Chondrocyte (in vitro differentiated cells): ENCODE data around the gene DHRSX. TPM values are rescaled to one million over a fixed set of nuclear protein-coding genes. Genes with fewer than 3 reads are reported as not detected.

Experiments
- DNase-seq: peaks from one replicate; pipeline ENCODE4 v3.0.0; 2021; ENCODE audit warnings: mixed read lengths, low spot score
- H3K27ac Mint-ChIP-seq: one replicate; pipeline ENCODE4 v1.8.0; 2021; ENCODE audit warnings: mild to moderate bottlenecking, moderate library complexity, mixed read lengths; ENCODE audit not compliant: unreplicated experiment
- H3K27me3 Mint-ChIP-seq: 2 replicates; pipeline ENCODE4 v1.8.0; 2021; ENCODE audit warnings: low read depth, mixed read lengths
- H3K36me3 Mint-ChIP-seq: 2 replicates; pipeline ENCODE4 v1.8.0; 2021; ENCODE audit warnings: low read depth, mixed read lengths
- H3K4me1 Mint-ChIP-seq: 2 replicates; pipeline ENCODE4 v1.8.0; 2021; ENCODE audit warnings: low read depth, mild to moderate bottlenecking, mixed read lengths
- H3K4me3 Mint-ChIP-seq: one replicate; pipeline ENCODE4 v1.8.0; 2021; ENCODE audit warnings: mild to moderate bottlenecking, moderate library complexity, mixed read lengths; ENCODE audit not compliant: unreplicated experiment
- H3K9me3 Mint-ChIP-seq: 2 replicates; pipeline ENCODE4 v1.8.0; 2021; ENCODE audit warnings: low read depth, mixed read lengths
- total RNA-seq: library from RNA; stranded (reverse); gene quantifications from 3 replicates; pipeline ENCODE4 v1.2.1, GENCODE V29; 2021
- TF ChIP-seq, protein P1 (sequence below): fragments of 200-600 bp; sonication (generic); IDR thresholded peaks from 2 replicates; pipeline ENCODE4 v1.5.0; 2021; ENCODE audit warnings: antibody characterized with exemption, mild to moderate bottlenecking, moderate library complexity

Gene DHRSX
- total RNA-seq, 1 donor from 2014 or later = 35.2 TPM

- Mint-ChIP-seq H3K4me1 (no peaks in the 10 kb centered on the region), H3K36me3 (peaks cover 16% of the 10 kb centered on the region), H3K27me3 (no peaks in the 10 kb centered on the region), H3K9me3 (peaks cover 8% of the 10 kb centered on the region), H3K27ac (no peak overlapping the region), H3K4me3 (no peak overlapping the region)
- no peak for DNase-seq
- TF ChIP-seq, protein P1, sequence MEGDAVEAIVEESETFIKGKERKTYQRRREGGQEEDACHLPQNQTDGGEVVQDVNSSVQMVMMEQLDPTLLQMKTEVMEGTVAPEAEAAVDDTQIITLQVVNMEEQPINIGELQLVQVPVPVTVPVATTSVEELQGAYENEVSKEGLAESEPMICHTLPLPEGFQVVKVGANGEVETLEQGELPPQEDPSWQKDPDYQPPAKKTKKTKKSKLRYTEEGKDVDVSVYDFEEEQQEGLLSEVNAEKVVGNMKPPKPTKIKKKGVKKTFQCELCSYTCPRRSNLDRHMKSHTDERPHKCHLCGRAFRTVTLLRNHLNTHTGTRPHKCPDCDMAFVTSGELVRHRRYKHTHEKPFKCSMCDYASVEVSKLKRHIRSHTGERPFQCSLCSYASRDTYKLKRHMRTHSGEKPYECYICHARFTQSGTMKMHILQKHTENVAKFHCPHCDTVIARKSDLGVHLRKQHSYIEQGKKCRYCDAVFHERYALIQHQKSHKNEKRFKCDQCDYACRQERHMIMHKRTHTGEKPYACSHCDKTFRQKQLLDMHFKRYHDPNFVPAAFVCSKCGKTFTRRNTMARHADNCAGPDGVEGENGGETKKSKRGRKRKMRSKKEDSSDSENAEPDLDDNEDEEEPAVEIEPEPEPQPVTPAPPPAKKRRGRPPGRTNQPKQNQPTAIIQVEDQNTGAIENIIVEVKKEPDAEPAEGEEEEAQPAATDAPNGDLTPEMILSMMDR = no peak
Observed at GRCh38 chrX:2410279-2411020, 90.3 kb downstream of the DHRSX start.

- Mint-ChIP-seq H3K9me3 (peaks cover 8% of the 10 kb centered on the region), H3K36me3 (peaks cover 16% of the 10 kb centered on the region), H3K4me1 (peaks cover 1% of the 10 kb centered on the region), H3K27me3 (no peaks in the 10 kb centered on the region), H3K27ac (no peak overlapping the region), H3K4me3 (no peak overlapping the region)
- no peak for DNase-seq
- TF ChIP-seq, protein P1 = no peak
Observed at GRCh38 chrX:2409796-2410195, 91.0 kb downstream of the DHRSX start.

DNA sequence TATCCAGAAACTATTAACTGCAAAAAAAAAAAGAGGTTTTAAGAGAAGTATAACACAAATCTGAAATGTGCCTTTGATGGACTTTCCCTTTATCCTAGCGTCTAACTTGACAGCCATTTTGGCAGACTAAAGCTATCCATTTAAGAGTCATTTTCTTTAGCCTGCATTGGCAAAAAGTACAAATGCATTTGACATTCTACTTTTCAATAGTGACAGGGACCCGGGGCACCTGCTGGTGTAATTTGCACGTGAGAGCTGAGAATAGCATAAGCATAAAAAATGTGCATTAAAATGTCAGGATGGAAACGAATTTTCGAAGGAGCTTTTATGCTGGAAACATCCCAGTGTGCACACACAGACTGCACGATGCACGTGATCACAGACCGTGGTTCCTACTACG lies 91.9 kb downstream of the DHRSX start:
- H3K4me1 Mint-ChIP-seq = peaks cover 4% of the 10 kb centered on the region
- DNase-seq = no peak
- H3K36me3 Mint-ChIP-seq = peaks cover 16% of the 10 kb centered on the region
- no peak overlapping the region for H3K4me3 Mint-ChIP-seq
- TF ChIP-seq, protein P1 = no peak
- no peak overlapping the region for H3K27ac Mint-ChIP-seq
- H3K9me3 Mint-ChIP-seq = peaks cover 8% of the 10 kb centered on the region
- H3K27me3 Mint-ChIP-seq = no peaks in the 10 kb centered on the region

DNA sequence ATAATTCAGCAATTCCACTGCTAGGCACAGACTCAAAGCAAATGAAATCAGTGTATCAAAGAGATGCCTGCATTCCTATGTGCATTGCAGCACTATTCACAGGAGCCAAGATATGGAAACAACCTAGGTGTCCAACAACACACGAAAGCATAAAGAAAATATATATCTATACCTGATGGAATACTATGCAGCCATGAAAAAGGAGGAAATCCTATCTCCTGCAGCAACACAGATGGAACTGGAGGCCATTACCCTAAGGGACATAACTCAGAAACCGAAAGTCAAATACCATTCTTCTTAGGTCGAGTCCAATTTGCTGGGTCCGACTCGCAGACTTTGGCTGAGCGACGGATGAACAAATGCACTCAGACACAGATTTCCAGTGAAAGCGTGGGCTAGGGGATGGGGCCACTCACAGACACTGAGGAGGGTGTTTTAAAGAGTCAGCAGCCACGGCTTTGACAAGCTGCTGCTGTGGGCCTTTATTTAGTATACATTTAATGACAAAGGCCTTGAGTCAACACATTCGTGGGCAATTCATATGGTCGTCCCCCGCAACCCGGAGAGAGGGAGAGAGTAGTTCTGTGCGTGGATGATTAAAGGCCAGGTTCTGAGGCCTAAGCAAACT lies 93.8 kb downstream of the DHRSX start:
- TF ChIP-seq, protein P1 = no peak
- peaks cover 21% of the 10 kb centered on the region for H3K36me3 Mint-ChIP-seq
- H3K27ac Mint-ChIP-seq = no peak overlapping the region
- H3K4me3 Mint-ChIP-seq = no peak overlapping the region
- DNase-seq = no peak
- peaks cover 8% of the 10 kb centered on the region for H3K9me3 Mint-ChIP-seq
- H3K27me3 Mint-ChIP-seq = no peaks in the 10 kb centered on the region
- H3K4me1 Mint-ChIP-seq = peaks cover 6% of the 10 kb centered on the region

GRCh38 chrX:2404776-2405175 lies 96.0 kb downstream of the DHRSX start:
- no peak overlapping the region for H3K4me3 Mint-ChIP-seq
- TF ChIP-seq, protein P1 = no peak
- peaks cover 22% of the 10 kb centered on the region for H3K36me3 Mint-ChIP-seq
- DNase-seq = no peak
- H3K27ac Mint-ChIP-seq = peak overlapping the region; percentile 17
- no peaks in the 10 kb centered on the region for H3K27me3 Mint-ChIP-seq
- peaks cover 8% of the 10 kb centered on the region for H3K9me3 Mint-ChIP-seq
- H3K4me1 Mint-ChIP-seq = peaks cover 14% of the 10 kb centered on the region
